Upper lobe of right lung (tissue), 1 donor: ENCODE measurements around the gene PEX6. TPM values are rescaled to one million over a fixed set of nuclear protein-coding genes. Genes with fewer than 3 reads are reported as not detected.

Source experiments
- ATAC-seq: fragments of 200-7000 bp; cut with Tn5 transposase; one replicate; pipeline ENCODE4 v1.9.1; 2020; ENCODE audit warnings: mild to moderate bottlenecking, moderate library complexity
- DNase-seq: peaks from one replicate; pipeline ENCODE4 v3.0.0-alpha.2; 2020
- H3K27ac ChIP-seq: fragments of 200-600 bp; one replicate; pipeline ENCODE4 v1.8.0; 2022
- H3K27me3 ChIP-seq: fragments of 200-600 bp; one replicate; pipeline ENCODE4 v1.8.0; 2022; ENCODE audit warnings: mild to moderate bottlenecking
- H3K36me3 ChIP-seq: fragments of 200-600 bp; one replicate; pipeline ENCODE4 v1.8.0; 2022
- H3K4me1 ChIP-seq: fragments of 200-600 bp; one replicate; pipeline ENCODE4 v1.8.0; 2022
- H3K4me3 ChIP-seq: fragments of 200-600 bp; one replicate; pipeline ENCODE4 v1.8.0; 2022; ENCODE audit warnings: mild to moderate bottlenecking
- H3K9me3 ChIP-seq: fragments of 200-600 bp; one replicate; pipeline ENCODE4 v1.8.0; 2022
- intact Hi-C: fragments of 100-400 bp; cut with DNase I; formaldehyde crosslinking; loops from one replicate; pipeline ENCODE4 v1.11.0; 2022
- total RNA-seq: library from RNA; stranded (reverse); fragmentation: NEBNext Ultra II Directional; extraction: Animal tissue kit (Norgen Biotek cat#: 25700); gene quantifications from one replicate; pipeline ENCODE4 v1.2.1, GENCODE V29; 2021
- TF ChIP-seq, protein P1 (sequence below): fragments of 200-600 bp; IDR thresholded peaks from one replicate; pipeline ENCODE4 v1.8.0; 2022; ENCODE audit warnings: antibody characterized with exemption
- donor health status: DM: no; HTN: yes; CAD: no; lungs with severe emphysema.

The PEX6 gene
- total RNA-seq, 1 donor from 2014 or later, result 30.4 TPM

DNA sequence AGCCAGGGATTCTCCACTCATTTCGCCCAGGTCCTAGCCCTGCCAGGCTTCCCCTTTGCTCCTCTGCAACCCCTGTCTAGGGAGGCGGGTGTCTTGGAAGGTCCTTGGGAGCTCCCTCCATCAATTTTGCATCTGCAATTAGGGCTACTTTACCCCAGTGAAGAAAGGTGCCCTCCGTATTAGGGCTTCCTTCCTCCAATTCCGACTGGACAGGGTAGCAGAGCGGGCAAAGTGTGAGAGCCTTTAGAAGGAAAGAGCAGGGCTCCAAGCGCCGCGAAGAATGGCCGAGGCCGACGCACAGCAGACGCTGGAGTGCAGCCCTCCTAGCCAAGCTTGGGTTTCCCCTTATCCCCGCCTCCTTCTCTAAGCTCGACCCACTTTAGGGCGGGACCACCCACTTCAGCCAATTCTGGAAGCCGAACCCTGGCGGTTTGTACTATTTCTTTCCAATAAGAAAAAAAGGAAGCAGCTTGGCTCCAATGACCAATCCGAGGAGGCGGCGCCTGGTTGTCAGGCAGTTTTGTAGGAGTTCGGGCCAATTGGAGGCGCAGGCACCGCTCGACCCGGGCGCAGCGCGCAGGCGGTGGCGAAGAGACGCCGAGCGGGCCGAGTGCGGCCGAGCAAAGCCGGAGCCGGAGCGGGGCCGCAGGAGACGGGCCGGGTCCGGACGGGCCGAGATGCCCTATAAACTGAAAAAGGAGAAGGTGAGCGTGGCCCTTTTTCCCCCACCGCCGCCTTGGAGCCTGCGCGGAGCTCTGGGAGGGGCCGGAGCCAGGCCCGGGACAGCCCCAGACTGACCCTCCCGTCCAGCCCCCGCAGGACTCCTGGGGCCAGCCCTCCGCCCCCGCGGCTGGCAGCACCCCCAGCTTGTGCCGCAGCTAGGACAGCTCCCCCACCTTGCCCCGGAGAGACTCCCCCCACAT lies 5.3 kb upstream of the PEX6 start, which contains the start of gene PPP2R5D:
Gene PPP2R5D, plus strand, starts transcription at position 570 of the 923 bp plus-strand sequence. Its CDS starts 108 bp downstream, at position 678.
- ATAC-seq (peak; percentile 97), DNase-seq (peak; percentile 98)
- TF ChIP-seq, protein P1, sequence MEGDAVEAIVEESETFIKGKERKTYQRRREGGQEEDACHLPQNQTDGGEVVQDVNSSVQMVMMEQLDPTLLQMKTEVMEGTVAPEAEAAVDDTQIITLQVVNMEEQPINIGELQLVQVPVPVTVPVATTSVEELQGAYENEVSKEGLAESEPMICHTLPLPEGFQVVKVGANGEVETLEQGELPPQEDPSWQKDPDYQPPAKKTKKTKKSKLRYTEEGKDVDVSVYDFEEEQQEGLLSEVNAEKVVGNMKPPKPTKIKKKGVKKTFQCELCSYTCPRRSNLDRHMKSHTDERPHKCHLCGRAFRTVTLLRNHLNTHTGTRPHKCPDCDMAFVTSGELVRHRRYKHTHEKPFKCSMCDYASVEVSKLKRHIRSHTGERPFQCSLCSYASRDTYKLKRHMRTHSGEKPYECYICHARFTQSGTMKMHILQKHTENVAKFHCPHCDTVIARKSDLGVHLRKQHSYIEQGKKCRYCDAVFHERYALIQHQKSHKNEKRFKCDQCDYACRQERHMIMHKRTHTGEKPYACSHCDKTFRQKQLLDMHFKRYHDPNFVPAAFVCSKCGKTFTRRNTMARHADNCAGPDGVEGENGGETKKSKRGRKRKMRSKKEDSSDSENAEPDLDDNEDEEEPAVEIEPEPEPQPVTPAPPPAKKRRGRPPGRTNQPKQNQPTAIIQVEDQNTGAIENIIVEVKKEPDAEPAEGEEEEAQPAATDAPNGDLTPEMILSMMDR, result no peak
- Histone ChIP-seq H3K4me3 (peak within 1 kb of the TSS; percentile 93), H3K4me1 (peaks cover 47% of the 10 kb centered on the region), H3K9me3 (no peaks in the 10 kb centered on the region), H3K27me3 (no peaks in the 10 kb centered on the region), H3K36me3 (peaks cover 3% of the 10 kb centered on the region), H3K27ac (peak within 1 kb of the TSS; percentile 89)
- intact Hi-C loops, result no loop called here

DNA sequence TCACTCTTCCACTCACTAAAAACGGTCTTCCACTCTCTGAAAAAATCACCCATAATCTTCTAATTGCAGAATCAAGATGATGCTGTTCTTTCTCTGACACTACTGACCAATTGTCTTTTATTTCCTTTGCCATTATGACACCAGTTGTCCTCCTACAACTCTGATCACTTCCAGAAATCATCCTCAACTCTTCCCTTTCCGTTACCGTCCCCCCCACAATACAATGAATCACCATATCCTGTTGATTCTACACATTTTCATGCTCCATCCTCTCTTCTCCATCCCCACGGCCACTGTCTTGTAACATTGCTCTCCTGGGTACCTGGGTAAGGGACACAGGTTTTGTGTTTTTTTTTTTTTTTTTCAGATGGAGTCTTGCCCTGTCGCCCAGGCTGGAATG lies 2.9 kb upstream of the PEX6 start:
- H3K4me1 ChIP-seq, result peaks cover 41% of the 10 kb centered on the region

DNA sequence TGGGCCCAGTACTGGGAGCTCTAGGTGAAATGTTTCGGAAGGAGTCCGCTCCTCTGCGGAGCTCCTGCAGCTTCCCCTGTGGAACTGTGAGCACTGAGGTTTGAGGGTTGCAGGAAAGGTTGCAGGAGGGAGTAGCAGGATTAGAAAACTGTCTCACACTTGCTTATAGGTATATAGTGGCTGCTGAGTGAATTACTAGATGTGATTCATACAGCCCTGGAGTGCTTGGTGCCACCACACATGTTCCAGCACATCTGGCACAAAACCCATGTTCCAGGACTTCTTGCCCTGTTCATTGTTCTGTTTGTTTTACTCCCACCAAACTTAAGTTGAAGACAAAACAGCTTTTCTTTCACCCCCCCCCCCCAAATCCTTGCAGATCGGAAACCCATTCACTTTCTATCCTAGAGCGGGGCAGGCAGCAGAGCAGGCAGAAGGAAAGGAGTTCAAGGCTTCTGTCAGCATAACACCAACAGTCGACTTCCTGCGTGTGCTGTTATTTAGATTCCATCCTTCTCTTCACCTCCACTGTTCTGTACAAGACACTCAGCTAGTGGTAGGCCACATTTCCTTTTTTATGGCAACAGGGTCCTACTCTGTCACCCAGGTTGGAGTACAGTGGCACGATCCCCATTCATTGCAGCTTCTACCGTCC lies 669 bp upstream of the PEX6 start:
- H3K36me3 ChIP-seq, result no peaks in the 10 kb centered on the region
- H3K4me1 ChIP-seq, result peaks cover 24% of the 10 kb centered on the region
- no peaks in the 10 kb centered on the region for H3K27me3 ChIP-seq
- TF ChIP-seq, protein P1, result no peak
- peak overlapping the region; percentile 92 for H3K27ac ChIP-seq
- no peak for DNase-seq
- peak overlapping the region; percentile 95 for H3K4me3 ChIP-seq
- H3K9me3 ChIP-seq, result no peaks in the 10 kb centered on the region
- ATAC-seq, result no peak
- intact Hi-C loops, result no loop called here

More for the DNA sequence above, 2.9 kb upstream of the PEX6 start:
- DNase-seq (no peak), ATAC-seq (no peak)
- H3K36me3 ChIP-seq, result no peaks in the 10 kb centered on the region
- TF ChIP-seq, protein P1, result no peak
- H3K4me3 ChIP-seq, result no peak overlapping the region
- intact Hi-C loops, result no loop called here
- no peaks in the 10 kb centered on the region for H3K9me3 ChIP-seq
- no peaks in the 10 kb centered on the region for H3K27me3 ChIP-seq
- H3K27ac ChIP-seq, result no peak overlapping the region

DNA sequence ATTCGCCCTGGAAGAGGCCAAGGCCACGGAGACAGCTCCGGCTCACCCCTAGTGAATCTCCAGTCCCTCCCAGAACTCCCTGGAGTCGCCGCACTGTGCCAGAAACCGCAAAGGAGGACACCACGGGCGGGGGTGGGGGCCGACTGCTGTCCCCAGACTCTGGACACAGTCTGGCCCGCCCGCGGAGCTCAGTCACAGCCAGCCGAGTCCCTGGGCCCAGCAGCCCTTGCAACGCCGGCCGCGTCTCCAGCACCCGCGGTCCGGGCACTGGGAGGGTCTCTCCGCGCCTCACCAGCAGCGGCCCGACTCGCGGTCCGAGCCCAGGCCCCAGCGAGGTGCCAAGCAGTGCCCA lies 518 bp downstream of the PEX6 start:
- Histone ChIP-seq H3K9me3 (no peaks in the 10 kb centered on the region), H3K27me3 (no peaks in the 10 kb centered on the region), H3K36me3 (no peaks in the 10 kb centered on the region), H3K4me3 (peak overlapping the region; percentile 95), H3K27ac (peak overlapping the region; percentile 92), H3K4me1 (peaks cover 24% of the 10 kb centered on the region)
- intact Hi-C loops, result no loop called here
- peak; percentile 52 for ATAC-seq
- TF ChIP-seq, protein P1, result no peak
- peak; percentile 81 for DNase-seq

DNA sequence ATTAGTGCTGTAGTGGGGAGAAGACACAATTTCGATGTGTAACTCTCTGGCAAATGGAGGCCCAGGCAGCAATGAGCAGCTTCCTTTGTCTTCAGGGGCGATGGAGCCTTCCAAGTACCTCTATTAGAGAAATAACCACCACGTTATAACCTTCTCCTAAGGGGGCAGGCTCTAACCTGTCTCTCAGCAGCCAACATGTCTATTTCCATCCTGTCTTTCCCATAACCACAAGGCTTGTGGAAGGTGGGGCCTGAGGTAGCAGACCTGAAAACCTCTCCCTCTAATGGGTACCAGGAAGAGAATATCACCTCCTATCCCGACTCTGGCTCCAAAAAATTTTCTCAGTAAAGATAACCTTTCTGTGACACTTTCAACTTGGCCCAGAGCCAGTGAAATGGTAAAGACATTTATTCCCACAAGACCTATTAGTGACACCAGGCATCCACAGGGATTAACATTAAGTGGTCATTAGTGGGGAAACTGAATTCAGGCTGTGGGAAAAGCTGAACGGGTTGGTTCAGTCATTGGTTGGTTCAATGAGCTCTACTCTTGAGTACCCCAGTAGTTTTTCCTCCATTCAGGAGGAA lies 4.0 kb downstream of the PEX6 start:
- Histone ChIP-seq H3K27me3 (no peaks in the 10 kb centered on the region), H3K4me3 (no peak overlapping the region), H3K27ac (no peak overlapping the region), H3K4me1 (peaks cover 22% of the 10 kb centered on the region), H3K36me3 (no peaks in the 10 kb centered on the region), H3K9me3 (no peaks in the 10 kb centered on the region)
- ATAC-seq (no peak), DNase-seq (no peak)
- intact Hi-C loops, result no loop called here
- TF ChIP-seq, protein P1, result no peak
